Measurements from ENCODE around the gene DOCK10.
A peak's percentile ranks its signal among the peaks of the same experiment; 100 is the strongest.

The DOCK10 gene

GRCh38 chr2:224909885-224910573 is 132.2 kb downstream of the DOCK10 start:
- peak; percentile 48 for DNase-seq

- no peak for DNase-seq
Measured at GRCh38 chr2:224908818-224909217, 133.4 kb downstream of the DOCK10 start.

GRCh38 chr2:224904381-224904780 is 137.9 kb downstream of the DOCK10 start:
- no peak for DNase-seq

- DNase-seq = no peak
Measured at GRCh38 chr2:224903621-224904020, 138.6 kb downstream of the DOCK10 start.

GRCh38 chr2:224901121-224901676 is 141.1 kb downstream of the DOCK10 start:
- no peak for DNase-seq

- DNase-seq = no peak
Measured at GRCh38 chr2:224895377-224895776, 146.9 kb downstream of the DOCK10 start.

- DNase-seq = no peak
Measured at GRCh38 chr2:224894356-224894755, 147.9 kb downstream of the DOCK10 start.

GRCh38 chr2:224893848-224894247 is 148.4 kb downstream of the DOCK10 start:
- DNase-seq = no peak

GRCh38 chr2:224892574-224893204 is 149.6 kb downstream of the DOCK10 start:
- DNase-seq = no peak

GRCh38 chr2:224890372-224890771 is 151.9 kb downstream of the DOCK10 start:
- DNase-seq = no peak

- DNase-seq = no peak
Measured at GRCh38 chr2:224887141-224887540, 155.1 kb downstream of the DOCK10 start.

GRCh38 chr2:224885836-224886547 is 156.3 kb downstream of the DOCK10 start:
- DNase-seq = no peak

GRCh38 chr2:224885291-224885690 is 157.0 kb downstream of the DOCK10 start:
- no peak for DNase-seq

- DNase-seq = no peak
Measured at GRCh38 chr2:224884188-224884587, 158.1 kb downstream of the DOCK10 start.

GRCh38 chr2:224883700-224884099 is 158.6 kb downstream of the DOCK10 start:
- no peak for DNase-seq

GRCh38 chr2:224883172-224883516 is 159.1 kb downstream of the DOCK10 start:
- DNase-seq = no peak

GRCh38 chr2:224882291-224883171 is 159.7 kb downstream of the DOCK10 start:
- no peak for DNase-seq

- DNase-seq = no peak
Measured at GRCh38 chr2:224881846-224882245, 160.4 kb downstream of the DOCK10 start.

- no peak for DNase-seq
Measured at GRCh38 chr2:224876522-224876921, 165.7 kb downstream of the DOCK10 start.

- no peak for DNase-seq
Measured at GRCh38 chr2:224875841-224876240, 166.4 kb downstream of the DOCK10 start.

- DNase-seq = no peak
Measured at GRCh38 chr2:224875153-224875552, 167.1 kb downstream of the DOCK10 start.

- DNase-seq = no peak
Measured at GRCh38 chr2:224871813-224872212, 170.5 kb downstream of the DOCK10 start.

GRCh38 chr2:224870341-224870740 is 171.9 kb downstream of the DOCK10 start:
- DNase-seq = no peak
